Parathyroid adenoma (tissue), 2 donors: ENCODE results near the gene PRDM16.
A peak's percentile ranks its signal among the peaks of the same experiment; 100 is the strongest.

ENCODE experiments used
- H2AFZ ChIP-seq: fragments of 300-600 bp; sonication (generic); one replicate; pipeline ENCODE4 v1.7.0; 2017; ENCODE audit warnings: antibody characterized with exemption, mild to moderate bottlenecking
- H3K27ac ChIP-seq: fragments of 300-600 bp; sonication (generic); one replicate; pipeline ENCODE4 v1.7.0; 2017
- H3K27me3 ChIP-seq: fragments of 300-600 bp; sonication (generic); one replicate; pipeline ENCODE4 v1.7.0; 2017; ENCODE audit warnings: low read length; ENCODE audit not compliant: control insufficient read depth, insufficient read depth
- H3K36me3 ChIP-seq: fragments of 300-600 bp; sonication (generic); one replicate; pipeline ENCODE4 v1.7.0; 2017; ENCODE audit warnings: low read length; ENCODE audit not compliant: control insufficient read depth, insufficient read depth
- H3K4me1 ChIP-seq: fragments of 300-600 bp; sonication (generic); one replicate; pipeline ENCODE4 v1.7.0; 2017; ENCODE audit warnings: control low read depth
- H3K4me2 ChIP-seq: fragments of 300-600 bp; sonication (generic); one replicate; pipeline ENCODE4 v1.7.0; 2017; ENCODE audit warnings: low read length
- H3K4me3 ChIP-seq: fragments of 300-600 bp; sonication (generic); one replicate; pipeline ENCODE4 v1.7.0; 2017; ENCODE audit warnings: low read depth, low read length
- H3K79me2 ChIP-seq: fragments of 300-600 bp; sonication (generic); one replicate; pipeline ENCODE4 v1.7.0; 2017; ENCODE audit warnings: control low read depth
- H3K9ac ChIP-seq: fragments of 300-600 bp; sonication (generic); one replicate; pipeline ENCODE4 v1.7.0; 2017; ENCODE audit warnings: mild to moderate bottlenecking
- H3K9me3 ChIP-seq: fragments of 300-600 bp; sonication (generic); one replicate; pipeline ENCODE4 v1.7.0; 2017; ENCODE audit warnings: low read length; ENCODE audit not compliant: control insufficient read depth
- CTCF ChIP-seq: fragments of 300-600 bp; sonication (generic); IDR thresholded peaks from one replicate; pipeline ENCODE4 v1.7.0; 2017; ENCODE audit warnings: antibody characterized with exemption, mild to moderate bottlenecking
- donor health status: primary hyperparathyroidism.

PRDM16 gene

DNA sequence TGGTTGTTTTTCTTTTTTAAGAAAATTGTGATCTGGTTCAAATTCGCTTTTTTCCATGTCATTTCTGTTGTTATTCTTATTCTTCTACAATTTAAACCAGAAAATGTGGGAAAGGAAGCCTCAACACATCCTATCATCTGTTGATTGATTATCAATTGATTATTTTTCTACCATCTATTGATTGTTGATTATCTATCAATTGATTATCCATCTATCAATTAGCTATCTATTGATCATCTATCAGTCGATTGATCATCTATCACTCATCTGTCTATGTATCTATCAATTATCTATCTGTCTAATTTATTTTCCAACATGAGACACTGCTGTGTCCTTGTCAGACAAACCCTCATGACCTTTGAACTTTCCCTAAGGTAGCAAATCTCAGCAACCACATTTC lies 249.3 kb downstream of the PRDM16 start:
- no peak overlapping the region for H3K4me3 ChIP-seq
- H2AFZ ChIP-seq, result no peak overlapping the region
- H3K9ac ChIP-seq, result no peak overlapping the region
- no peaks in the 10 kb centered on the region for H3K4me1 ChIP-seq
- no peaks in the 10 kb centered on the region for H3K36me3 ChIP-seq
- TF ChIP-seq CTCF, result no peak
- H3K4me2 ChIP-seq, result no peak overlapping the region
- no peaks in the 10 kb centered on the region for H3K9me3 ChIP-seq
- H3K27ac ChIP-seq, result no peak overlapping the region
- H3K79me2 ChIP-seq, result no peaks in the 10 kb centered on the region
- no peaks in the 10 kb centered on the region for H3K27me3 ChIP-seq

DNA sequence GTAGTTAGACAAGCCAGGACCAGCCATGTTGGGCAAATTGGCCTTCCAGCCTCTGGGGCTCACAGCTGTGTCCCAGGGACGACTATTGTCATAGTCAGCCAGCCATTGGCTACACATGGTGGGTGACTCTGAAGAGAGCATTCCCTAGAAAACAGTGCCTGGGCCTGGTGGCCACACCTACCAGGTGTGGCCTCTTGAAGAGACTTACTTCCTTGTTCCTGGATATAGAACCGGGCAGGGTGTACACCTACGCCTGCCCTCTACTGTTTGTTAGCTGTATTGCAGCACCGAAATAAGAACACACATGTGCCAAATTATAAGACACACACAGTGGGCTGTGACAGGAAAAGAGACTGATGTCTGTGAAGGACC lies 250.9 kb downstream of the PRDM16 start:
- Histone ChIP-seq H3K36me3 (no peaks in the 10 kb centered on the region), H2AFZ (no peak overlapping the region), H3K4me2 (no peak overlapping the region), H3K4me1 (no peaks in the 10 kb centered on the region), H3K27me3 (no peaks in the 10 kb centered on the region), H3K27ac (no peak overlapping the region), H3K79me2 (no peaks in the 10 kb centered on the region), H3K4me3 (no peak overlapping the region), H3K9ac (no peak overlapping the region), H3K9me3 (no peaks in the 10 kb centered on the region)
- TF ChIP-seq CTCF, result peak; percentile 51

DNA sequence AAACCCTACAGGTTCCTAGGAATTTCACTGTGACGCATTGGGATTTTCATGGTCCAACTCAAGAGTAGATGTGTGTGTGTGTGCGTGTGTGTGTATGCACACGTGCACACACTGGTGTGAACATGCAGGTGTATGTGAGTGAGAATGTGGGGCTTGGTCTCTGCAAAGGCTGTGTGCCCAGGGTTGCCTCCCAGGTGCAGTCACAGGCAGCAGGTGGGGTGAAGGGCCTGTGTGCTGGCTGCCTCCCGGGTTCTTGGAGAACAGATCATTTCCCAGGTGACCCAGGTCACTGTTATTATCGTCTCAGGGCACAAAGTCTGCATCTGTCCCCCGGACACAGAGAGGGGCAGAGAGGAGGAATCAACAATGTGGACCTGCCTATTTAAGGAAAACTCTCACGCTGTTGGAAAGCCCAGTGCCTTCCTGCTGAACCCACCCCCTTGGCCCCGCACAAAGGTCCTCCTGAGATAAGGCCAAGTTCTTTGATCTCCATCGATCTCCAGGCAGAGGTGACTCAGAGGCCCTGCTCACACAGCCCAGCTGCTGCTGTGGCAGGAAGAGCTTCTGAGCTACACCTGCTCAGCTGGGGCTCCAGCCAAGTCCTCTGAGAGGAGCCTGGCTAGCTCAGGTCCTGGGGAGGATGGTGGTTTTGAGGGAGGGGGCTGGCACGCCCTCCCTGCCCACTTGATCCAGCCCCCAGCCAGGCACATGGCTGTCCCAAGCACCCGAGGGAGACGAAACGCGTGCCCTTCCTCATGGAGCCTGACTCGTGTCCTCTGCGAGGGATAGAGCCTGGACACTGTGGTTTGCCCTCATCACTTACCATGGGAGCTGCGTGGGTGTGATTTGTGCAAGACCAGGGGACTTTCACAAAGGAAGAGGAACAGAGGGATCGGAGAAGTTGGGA lies 251.5 kb downstream of the PRDM16 start:
- Histone ChIP-seq H3K27ac (no peak overlapping the region), H3K4me1 (no peaks in the 10 kb centered on the region), H3K36me3 (no peaks in the 10 kb centered on the region), H3K27me3 (no peaks in the 10 kb centered on the region), H3K4me2 (no peak overlapping the region), H3K79me2 (no peaks in the 10 kb centered on the region), H3K4me3 (no peak overlapping the region), H3K9me3 (no peaks in the 10 kb centered on the region), H3K9ac (no peak overlapping the region), H2AFZ (no peak overlapping the region)
- no peak for TF ChIP-seq CTCF

- Histone ChIP-seq H3K4me3 (no peak overlapping the region), H3K79me2 (no peaks in the 10 kb centered on the region), H3K4me1 (no peaks in the 10 kb centered on the region), H3K9ac (no peak overlapping the region), H3K4me2 (no peak overlapping the region), H3K36me3 (no peaks in the 10 kb centered on the region), H3K9me3 (no peaks in the 10 kb centered on the region), H3K27me3 (no peaks in the 10 kb centered on the region), H3K27ac (no peak overlapping the region), H2AFZ (no peak overlapping the region)
- TF ChIP-seq CTCF, result no peak
Observed at GRCh38 chr1:3321559-3322449, 252.8 kb downstream of the PRDM16 start.
